VCaP (cell line): ENCODE results near the gene DTD1.

Source experiments
- H3K27ac ChIP-seq: fragments of 450-650 bp; 2 replicates; pipeline ENCODE4 v1.5.1; 2017
- CTCF ChIP-seq: fragments of 450-650 bp; conservative IDR thresholded peaks from 2 replicates; pipeline ENCODE4 v1.5.1; 2017; ENCODE audit warnings: mild to moderate bottlenecking, moderate library complexity

Gene DTD1

GRCh38 chr20:18688676-18689075 is 100.8 kb downstream of the DTD1 start:
- no peak for TF ChIP-seq CTCF
- H3K27ac ChIP-seq = peak overlapping the region; percentile 25; the same call in 1 of the 2 replicates

GRCh38 chr20:18689557-18689956 is 101.7 kb downstream of the DTD1 start:
- H3K27ac ChIP-seq = peak overlapping the region; percentile 25
- TF ChIP-seq CTCF = no peak

- TF ChIP-seq CTCF = no peak
- peak overlapping the region; percentile 42 for H3K27ac ChIP-seq
Measured at GRCh38 chr20:18692447-18692846, 104.6 kb downstream of the DTD1 start.

- no peak overlapping the region for H3K27ac ChIP-seq
- no peak for TF ChIP-seq CTCF
Measured at GRCh38 chr20:18694071-18694470, 106.2 kb downstream of the DTD1 start.

- TF ChIP-seq CTCF = no peak
- no peak overlapping the region for H3K27ac ChIP-seq
Measured at GRCh38 chr20:18695175-18695574, 107.3 kb downstream of the DTD1 start.

- no peak for TF ChIP-seq CTCF
- H3K27ac ChIP-seq = no peak overlapping the region
Measured at GRCh38 chr20:18698735-18699380, 111.0 kb downstream of the DTD1 start.

- TF ChIP-seq CTCF = no peak
- no peak overlapping the region for H3K27ac ChIP-seq
Measured at GRCh38 chr20:18701969-18702368, 114.1 kb downstream of the DTD1 start.
